ENCODE measurements around the gene KIAA1958. TPM values are rescaled to one million over a fixed set of nuclear protein-coding genes. Genes with fewer than 3 reads are reported as not detected.
A peak's percentile ranks its signal among the peaks of the same experiment; 100 is the strongest.
"Not testable (repeated sequence)": the region's sequence is repeated elsewhere in the genome, so short reads cannot be mapped to it uniquely, and the experiment has no call there.

The KIAA1958 gene
- total RNA-seq, 1 experiment from 2014 or later = 9.2 TPM

DNA sequence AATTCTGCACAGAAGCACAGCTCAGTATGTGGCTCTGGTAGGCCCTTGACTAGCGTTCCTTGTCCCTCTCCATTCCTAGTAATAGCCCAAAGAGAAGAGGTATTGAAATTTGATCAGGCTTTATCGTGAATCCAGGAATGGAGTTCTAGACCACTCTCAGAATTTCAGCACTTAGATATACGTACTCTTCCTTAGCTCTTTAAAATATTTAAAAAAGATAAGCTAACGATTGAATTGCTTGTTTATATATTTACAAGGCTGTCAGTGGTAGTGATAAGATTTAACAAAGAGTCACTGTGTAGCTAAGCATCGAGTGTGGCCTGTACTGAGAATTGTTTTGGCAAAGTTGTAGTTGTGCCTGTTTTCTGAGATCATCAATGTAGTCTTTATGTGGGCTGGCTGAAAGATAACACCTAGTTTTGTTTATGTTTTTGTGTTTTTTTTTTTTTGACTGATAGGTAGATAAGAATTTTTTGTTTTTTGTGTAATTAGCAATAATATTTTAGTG, 2.5 kb downstream of the KIAA1958 start:
- no peak for DNase-seq (ENCODE audit: low spot score)

DNA sequence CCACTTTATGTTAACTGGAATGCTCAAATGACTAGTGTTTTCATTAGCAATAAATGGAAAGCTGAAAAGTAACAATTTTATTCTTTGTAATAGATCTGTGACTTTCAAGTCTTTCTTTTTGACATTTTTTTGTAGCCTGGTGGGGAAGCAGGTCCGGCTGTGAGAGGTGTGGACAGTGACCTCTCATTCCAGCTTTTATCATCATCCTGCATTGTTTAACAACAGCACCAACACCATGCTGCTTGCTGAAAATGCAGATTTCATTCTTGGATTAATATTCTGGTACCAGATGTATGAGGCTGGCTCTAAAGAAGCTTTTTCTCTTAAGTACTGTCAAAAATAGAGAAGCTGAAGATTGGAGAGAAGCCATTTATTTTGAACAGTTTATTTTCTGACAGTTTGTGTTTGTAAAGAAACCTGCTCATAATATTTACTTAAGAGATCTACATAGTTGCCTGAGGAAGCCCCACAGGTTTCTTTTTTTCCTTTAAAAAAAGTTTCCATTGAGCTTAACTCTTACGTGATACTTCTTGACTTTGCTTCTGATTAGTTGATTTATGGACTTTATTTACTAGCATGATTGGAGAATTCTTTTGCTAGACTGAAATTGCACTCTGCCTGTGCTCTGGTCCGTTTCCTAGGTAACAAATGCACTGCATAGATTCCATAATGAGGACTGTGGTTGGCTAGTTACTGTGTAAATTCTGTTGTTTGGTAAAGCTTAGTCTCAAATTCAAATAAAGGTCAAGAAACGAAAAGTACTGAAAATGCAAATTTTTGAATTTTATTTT, 3.4 kb downstream of the KIAA1958 start:
- peak; percentile 12 for DNase-seq (ENCODE audit: low spot score)

DNA sequence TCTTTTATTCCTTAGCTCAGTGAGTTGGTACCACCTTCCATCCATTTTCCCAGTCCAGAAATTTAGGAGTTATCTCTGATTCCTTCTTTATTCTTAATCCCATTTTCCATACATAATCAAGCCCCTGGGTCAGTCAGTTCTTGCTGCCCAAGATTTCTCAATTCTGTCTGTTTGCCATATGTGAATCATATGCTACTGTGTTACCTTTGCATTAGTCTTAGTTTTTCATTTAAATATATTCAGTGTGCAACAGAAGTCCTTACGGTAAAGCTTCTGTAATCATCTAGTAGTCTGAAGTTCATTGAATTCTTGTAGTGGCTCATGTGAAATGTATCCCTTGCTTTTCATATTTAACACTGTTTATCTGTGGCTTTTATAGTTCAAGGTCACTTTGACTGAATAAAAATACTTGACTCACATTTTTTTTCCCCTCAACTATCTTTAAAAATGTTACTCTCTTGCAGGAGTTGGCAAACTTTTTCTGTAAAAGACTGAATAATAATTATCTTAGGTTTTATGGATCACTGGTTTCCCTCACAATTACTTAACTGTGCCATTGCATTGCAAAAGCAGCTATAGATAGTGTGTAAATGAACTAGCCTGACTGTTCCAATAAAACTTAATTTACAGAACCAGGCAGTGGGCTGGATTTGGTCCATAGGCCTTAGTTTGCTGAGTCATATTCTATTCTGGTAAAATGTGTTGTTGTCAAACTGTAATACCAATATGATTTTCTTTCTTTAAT, 6.9 kb downstream of the KIAA1958 start:
- no peak for DNase-seq (ENCODE audit: low spot score)

DNA sequence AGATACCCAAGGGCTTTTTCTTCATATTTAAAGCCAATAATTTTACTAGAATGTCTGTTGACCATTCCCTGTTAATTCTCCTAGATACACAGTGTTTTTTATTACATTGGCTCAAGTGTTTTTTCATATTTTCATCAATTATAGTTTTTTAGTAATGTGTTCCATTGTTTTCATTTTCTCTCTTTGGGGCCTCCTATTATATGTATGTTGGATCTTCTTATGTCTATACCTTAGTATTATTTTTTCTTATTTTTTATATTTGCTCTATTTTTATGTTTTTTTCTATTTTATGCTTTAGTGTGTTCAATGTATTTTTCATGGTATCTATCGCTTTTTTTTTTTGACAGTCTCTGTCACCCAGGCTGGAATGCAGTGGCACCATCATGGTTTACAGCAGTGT, 7.5 kb downstream of the KIAA1958 start:
- DNase-seq (ENCODE audit: low spot score) = no peak

- no peak for DNase-seq (ENCODE audit: low spot score)
Observed at GRCh38 chr9:112495614-112496013, 9.0 kb downstream of the KIAA1958 start.

- DNase-seq (ENCODE audit: low spot score) = no peak
Observed at GRCh38 chr9:112496074-112496722, 9.6 kb downstream of the KIAA1958 start.

GRCh38 chr9:112500842-112501241, 14.2 kb downstream of the KIAA1958 start:
- no peak for DNase-seq (ENCODE audit: low spot score)

- no peak for DNase-seq (ENCODE audit: low spot score)
Observed at GRCh38 chr9:112501287-112501686, 14.7 kb downstream of the KIAA1958 start.

DNA sequence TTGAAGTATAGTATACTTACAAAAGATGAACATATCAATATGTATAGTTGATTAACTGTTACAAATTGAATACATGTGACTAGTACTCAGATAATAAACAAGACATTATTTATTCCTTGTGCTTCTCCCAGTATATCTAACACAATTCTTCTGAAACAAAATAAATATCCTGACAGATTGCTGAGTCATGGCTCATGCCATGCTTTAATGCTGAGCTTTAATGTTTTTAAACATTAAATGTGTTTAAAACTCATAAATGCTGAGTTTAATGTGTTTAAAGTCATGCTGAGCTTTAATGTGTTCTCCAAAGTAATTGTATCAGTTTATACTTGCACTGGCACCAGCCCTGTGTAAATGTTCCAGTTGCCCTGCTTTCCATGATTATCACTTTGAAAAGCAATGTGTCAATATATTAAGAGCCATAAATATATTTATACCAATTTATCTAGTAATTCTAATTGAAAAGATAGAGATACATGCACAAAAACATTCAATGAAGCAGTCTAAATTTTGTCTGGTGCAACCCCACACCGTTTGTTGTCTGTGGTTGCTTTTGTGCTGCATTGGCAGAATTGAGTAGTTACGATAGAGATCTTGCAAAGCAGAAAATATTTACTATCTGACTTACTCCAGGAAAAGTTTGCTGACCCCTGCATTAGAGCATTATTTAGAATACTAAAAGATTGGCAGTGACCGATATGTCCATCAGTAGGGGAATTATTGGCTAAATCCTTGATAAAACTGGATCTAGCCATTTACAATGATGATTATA, 15.7 kb downstream of the KIAA1958 start:
- no peak for DNase-seq (ENCODE audit: low spot score)

DNA sequence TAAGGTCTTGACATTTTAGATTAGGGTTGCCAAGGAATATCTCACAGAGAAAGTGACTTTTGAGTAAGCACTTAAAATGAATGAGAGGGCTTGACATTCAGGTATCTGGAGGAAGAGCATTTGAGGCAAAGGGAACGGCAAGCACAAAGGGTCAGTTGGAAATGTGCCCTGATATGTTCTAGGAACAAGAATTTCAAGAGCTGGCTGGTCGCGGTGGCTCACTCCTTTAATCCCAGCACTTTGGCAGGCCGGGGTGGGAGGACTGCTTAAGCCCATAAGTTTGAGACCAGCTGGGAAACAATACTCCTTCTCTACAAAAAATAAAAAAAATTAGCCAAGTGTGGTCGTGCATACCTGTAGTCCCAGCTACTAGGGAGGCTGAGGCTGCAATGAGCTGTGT, 16.5 kb downstream of the KIAA1958 start:
- no peak for DNase-seq (ENCODE audit: low spot score)

GRCh38 chr9:112505086-112505485, 18.5 kb downstream of the KIAA1958 start:
- no peak for DNase-seq (ENCODE audit: low spot score)

GRCh38 chr9:112505607-112506006, 19.0 kb downstream of the KIAA1958 start:
- DNase-seq (ENCODE audit: low spot score) = peak; percentile 35

DNA sequence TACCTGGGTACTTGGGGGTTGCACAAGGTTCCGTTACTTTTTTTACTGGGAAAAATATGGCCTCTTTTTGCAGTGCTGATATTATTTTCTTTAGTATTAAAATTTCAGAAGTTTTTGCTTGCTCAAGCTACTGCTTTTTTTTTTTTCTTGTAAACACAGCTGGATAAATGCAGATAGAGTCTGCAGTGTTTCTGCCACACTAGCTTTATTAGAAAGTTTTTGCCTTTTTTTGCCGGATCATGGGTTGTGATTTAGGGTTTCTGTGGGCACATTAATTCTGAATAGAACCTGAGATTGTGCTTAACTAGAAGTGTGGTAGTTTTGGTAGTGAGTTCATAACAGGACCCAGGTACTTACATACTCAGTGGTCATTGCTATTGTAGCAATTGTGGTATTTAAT, 19.9 kb downstream of the KIAA1958 start:
- DNase-seq (ENCODE audit: low spot score) = no peak

DNA sequence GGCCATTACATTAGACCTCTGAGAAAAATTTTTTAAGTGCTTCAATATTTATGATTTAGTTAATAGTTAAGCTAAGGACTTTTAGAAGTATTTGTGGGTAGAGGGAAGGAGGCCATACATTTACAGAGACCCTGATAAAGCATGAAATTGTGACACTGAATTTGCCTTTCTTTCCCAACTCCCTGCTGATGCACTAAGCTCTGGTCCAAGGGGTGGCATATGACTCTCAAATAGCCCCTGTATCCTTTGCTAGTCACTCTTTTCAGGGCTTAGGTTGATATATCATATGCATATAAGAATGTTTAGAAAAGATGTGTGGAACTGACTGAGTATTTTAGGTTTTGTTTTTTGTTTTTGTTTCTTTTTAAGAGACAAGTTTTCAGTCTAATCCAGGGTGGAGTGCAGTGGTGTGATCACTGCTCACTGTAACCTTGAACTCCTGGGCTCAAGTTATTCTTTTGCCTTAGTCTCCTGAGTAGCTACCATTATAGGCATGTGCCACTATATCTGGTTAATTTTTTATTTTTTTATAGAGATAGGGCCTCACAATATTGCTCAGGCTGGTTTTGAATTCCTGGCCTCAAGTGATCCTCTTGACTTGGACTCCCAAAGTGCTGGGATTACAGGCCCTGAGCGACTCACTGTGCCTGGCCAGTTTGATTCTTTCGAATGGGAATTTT, 20.5 kb downstream of the KIAA1958 start:
- no peak for DNase-seq (ENCODE audit: low spot score)

DNA sequence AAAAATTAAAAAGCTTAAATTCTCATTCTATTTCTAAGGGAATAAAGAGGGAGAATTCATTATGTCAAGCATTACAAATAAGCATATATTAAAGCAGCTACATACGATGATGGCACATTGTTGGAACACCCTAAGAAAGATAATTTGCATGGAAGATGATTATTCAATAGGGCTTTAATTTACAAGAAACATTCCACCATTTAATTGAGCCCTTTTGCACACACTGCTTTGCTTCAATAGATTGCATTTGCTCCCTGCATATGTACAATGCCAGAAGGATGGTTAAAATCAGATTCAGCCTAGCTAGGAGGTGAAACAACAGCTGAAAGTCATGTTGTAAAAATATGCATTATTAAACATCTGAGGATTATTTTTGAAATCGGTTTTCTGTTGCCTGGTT, 21.8 kb downstream of the KIAA1958 start:
- DNase-seq (ENCODE audit: low spot score) = no peak

- DNase-seq (ENCODE audit: low spot score) = not testable (repeated sequence)
Observed at GRCh38 chr9:112512377-112512776, 25.8 kb downstream of the KIAA1958 start.

- no peak for DNase-seq (ENCODE audit: low spot score)
Observed at GRCh38 chr9:112516769-112517168, 30.1 kb downstream of the KIAA1958 start.

GRCh38 chr9:112520069-112520468, 33.4 kb downstream of the KIAA1958 start:
- DNase-seq (ENCODE audit: low spot score) = no peak

- DNase-seq (ENCODE audit: low spot score) = no peak
Observed at GRCh38 chr9:112520656-112521055, 34.0 kb downstream of the KIAA1958 start.

- DNase-seq (ENCODE audit: low spot score) = no peak
Observed at GRCh38 chr9:112526973-112527372, 40.3 kb downstream of the KIAA1958 start.

GRCh38 chr9:112527959-112528358, 41.3 kb downstream of the KIAA1958 start:
- DNase-seq (ENCODE audit: low spot score) = no peak

All from HT-29 (cell line).